K562 (cell line): ENCODE data around the gene JAM2. TPM values are rescaled to one million over a fixed set of nuclear protein-coding genes. Genes with fewer than 3 reads are reported as not detected.

Experiments used
- FOXA1 ChIP-seq: fragments of 450-650 bp; IDR thresholded peaks from 2 replicates; pipeline ENCODE4 v1.6.1; 2016; ENCODE audit warnings: mild to moderate bottlenecking, borderline replicate concordance
- GABPB1 ChIP-seq: sonication (generic); formaldehyde crosslinking; IDR thresholded peaks from 2 replicates; pipeline ENCODE4 v1.8.0; 2022; ENCODE audit warnings: mild to moderate bottlenecking, missing genetic modification reagents
- HIVEP1 ChIP-seq: fragments of 250-450 bp; sonication (Bioruptor Pico); IDR thresholded peaks from 2 replicates; pipeline ENCODE4 v1.4.0; 2020; ENCODE audit warnings: mild to moderate bottlenecking
- NCOA2 ChIP-seq, 2 experiments: fragments of 450-650 bp; IDR thresholded peaks; 2 replicates each; pipeline ENCODE4 v1.6.1; 2018; ENCODE audit warnings: mild to moderate bottlenecking in 2 of 2, moderate library complexity in 1 of 2; ENCODE audit not compliant: partially characterized antibody in 2 of 2
- PHF8 ChIP-seq: fragments of 200-600 bp; sonication (generic); IDR thresholded peaks from 2 replicates; pipeline ENCODE4 v1.6.1; 2012; ENCODE audit warnings: mixed run types, mild to moderate bottlenecking, inconsistent platforms, low read length, moderate library complexity, borderline replicate concordance
- POLR2G ChIP-seq: fragments of 200-400 bp; formaldehyde crosslinking; IDR thresholded peaks from 2 replicates; pipeline ENCODE4 v1.6.1; 2017; ENCODE audit warnings: low read depth, mild to moderate bottlenecking, antibody characterized with exemption, low read length, moderate library complexity
- RCOR1 ChIP-seq, 2 experiments: IDR thresholded peaks; 2 replicates each; pipeline ENCODE4 v1.6.1; 2012; ENCODE audit warnings: low read depth in 2 of 2, low read length in 2 of 2, borderline replicate concordance in 1 of 2, improper control_type of control experiment in 1 of 2
- RHOXF2B ChIP-seq: fragments of 250-450 bp; sonication (Bioruptor Pico); conservative IDR thresholded peaks from 2 replicates; pipeline ENCODE4 v1.5.1; 2021
- SIRT6 ChIP-seq: IDR thresholded peaks from one replicate; pipeline ENCODE4 v1.6.1; 2012; ENCODE audit warnings: low read depth, mild to moderate bottlenecking, control low read depth, inconsistent platforms, low read length, moderate library complexity
- SREBF1 ChIP-seq: fragments of 150-350 bp; IDR thresholded peaks from 2 replicates; pipeline ENCODE4 v1.6.1; 2014; ENCODE audit warnings: antibody characterized with exemption, low read depth, low read length, borderline replicate concordance
- TAF7 ChIP-seq: fragments of 450-650 bp; IDR thresholded peaks from 2 replicates; pipeline ENCODE4 v1.6.1; 2016; ENCODE audit warnings: missing genetic modification characterization, missing compliant biosample characterization
- THRAP3 ChIP-seq: fragments of 450-650 bp; IDR thresholded peaks from 2 replicates; pipeline ENCODE4 v1.6.1; 2016; ENCODE audit warnings: mild to moderate bottlenecking, inconsistent platforms, borderline replicate concordance
- ZNF134 ChIP-seq: fragments of 250-450 bp; sonication (Bioruptor Pico); conservative IDR thresholded peaks from 2 replicates; pipeline ENCODE4 v1.4.0; 2020
- ZNF24 ChIP-seq: fragments of 450-650 bp; IDR thresholded peaks from 2 replicates; pipeline ENCODE4 v1.6.1; 2016
- ZNF589 ChIP-seq: fragments of 200-800 bp; sonication (Bioruptor generic); IDR thresholded peaks from 2 replicates; pipeline ENCODE4 v1.6.1; 2016; ENCODE audit warnings: low read depth, missing genetic modification characterization, missing compliant biosample characterization
- polyA plus RNA-seq, 8 experiments: library from polyadenylated mRNA; depleted of rRNA in 4 of 8; stranded (reverse) in 5 of 8; unstranded in 3 of 8; fragments of >200 nt; fragmentation: Nextera tagmentation in 2 of 8; fragmentation: Illumina TruSeq in 1 of 8; extraction: Ambion mirVana in 2 of 8; extraction: Trizol in 1 of 8; gene quantifications; 2 replicates each; pipeline versions ENCODE4 v1.2.1 to v1.2.3, GENCODE V29; 2011 to 2014; ENCODE audit warnings: inconsistent platforms in 1 of 8, missing spikeins in 1 of 8
- total RNA-seq, 7 experiments: library from RNA; depleted of rRNA in 6 of 7; stranded (reverse); fragments of >200 nt in 6 of 7; fragmentation: Illumina TruSeq in 2 of 7; extraction: Trizol in 2 of 7; gene quantifications; 2 replicates each; pipeline versions ENCODE4 v1.2.1 to v1.2.3, GENCODE V29; 2011 to 2021; ENCODE audit warnings: low replicate concordance in 1 of 7
- TF ChIP-seq, protein P1 (sequence below), 3 experiments: IDR thresholded peaks in 2 of 3; conservative IDR thresholded peaks in 1 of 3; 2 replicates each; pipeline ENCODE4 v1.5.1; 2011 to 2012; ENCODE audit warnings: low read length in 3 of 3, mild to moderate bottlenecking in 3 of 3, control low read depth in 2 of 3, improper control_type of control experiment in 1 of 3, inconsistent platforms in 1 of 3, low read depth in 1 of 3, mixed read lengths in 1 of 3, moderate library complexity in 1 of 3; ENCODE audit not compliant: insufficient read depth in 2 of 3
- TF ChIP-seq, protein P2 (sequence below): sonication (generic); IDR thresholded peaks from 2 replicates; pipeline ENCODE4 v1.6.1; 2016
- TF ChIP-seq, protein P3 (sequence below): fragments of 450-650 bp; IDR thresholded peaks from 2 replicates; pipeline ENCODE4 v1.6.1; 2016; ENCODE audit warnings: borderline replicate concordance
- TF ChIP-seq, protein P4 (sequence below): fragments of 450-650 bp; formaldehyde crosslinking; conservative IDR thresholded peaks from 2 replicates; pipeline ENCODE4 v1.4.0; 2022; ENCODE audit warnings: mild to moderate bottlenecking, missing genetic modification characterization
- TF ChIP-seq, protein P5 (sequence below): fragments of 250-450 bp; sonication (Bioruptor Pico); IDR thresholded peaks from 2 replicates; pipeline ENCODE4 v1.8.0; 2021; ENCODE audit warnings: moderate library complexity, mild to moderate bottlenecking, inconsistent platforms

The JAM2 gene
- total and polyA plus RNA-seq, 9 of the 15 experiments (the other 6 are each of a cell fraction or from before 2014, with no cell fraction given) = 0.03 to 0.08 (median 0.07) TPM; not detected in 6

DNA sequence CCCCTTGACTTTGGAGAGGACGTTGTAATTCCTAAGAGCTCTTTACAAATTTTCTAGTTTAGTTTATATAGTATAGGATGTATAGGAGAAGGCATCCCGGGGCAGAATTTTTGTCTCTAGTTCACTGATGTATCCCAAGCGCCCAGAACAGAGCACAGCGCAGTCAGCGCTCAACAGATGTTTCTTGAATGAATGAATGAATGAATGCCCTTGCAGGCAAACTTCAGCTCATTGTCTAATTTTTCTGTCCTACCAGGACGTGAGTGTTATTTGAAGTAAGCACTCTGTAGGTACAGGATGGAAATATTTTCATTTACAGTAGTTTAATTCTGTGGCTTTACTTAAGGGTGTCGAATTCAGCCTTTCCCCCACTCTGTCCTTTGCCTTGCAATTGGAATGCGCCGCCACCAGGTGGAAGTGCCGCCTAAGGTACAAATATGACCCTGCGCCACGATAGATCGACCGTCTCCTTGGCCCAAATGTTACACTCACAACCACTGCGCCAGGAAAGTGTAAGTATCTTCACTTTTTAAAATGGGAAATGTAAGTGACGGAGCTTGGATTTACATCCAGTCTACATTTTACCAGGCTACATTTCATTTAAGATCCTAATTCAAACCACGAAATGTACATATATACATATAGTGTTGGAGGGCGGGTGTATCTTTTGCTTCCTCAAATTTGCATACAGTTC, 30.9 kb upstream of the JAM2 start (continued):
- TF ChIP-seq, protein P1, sequence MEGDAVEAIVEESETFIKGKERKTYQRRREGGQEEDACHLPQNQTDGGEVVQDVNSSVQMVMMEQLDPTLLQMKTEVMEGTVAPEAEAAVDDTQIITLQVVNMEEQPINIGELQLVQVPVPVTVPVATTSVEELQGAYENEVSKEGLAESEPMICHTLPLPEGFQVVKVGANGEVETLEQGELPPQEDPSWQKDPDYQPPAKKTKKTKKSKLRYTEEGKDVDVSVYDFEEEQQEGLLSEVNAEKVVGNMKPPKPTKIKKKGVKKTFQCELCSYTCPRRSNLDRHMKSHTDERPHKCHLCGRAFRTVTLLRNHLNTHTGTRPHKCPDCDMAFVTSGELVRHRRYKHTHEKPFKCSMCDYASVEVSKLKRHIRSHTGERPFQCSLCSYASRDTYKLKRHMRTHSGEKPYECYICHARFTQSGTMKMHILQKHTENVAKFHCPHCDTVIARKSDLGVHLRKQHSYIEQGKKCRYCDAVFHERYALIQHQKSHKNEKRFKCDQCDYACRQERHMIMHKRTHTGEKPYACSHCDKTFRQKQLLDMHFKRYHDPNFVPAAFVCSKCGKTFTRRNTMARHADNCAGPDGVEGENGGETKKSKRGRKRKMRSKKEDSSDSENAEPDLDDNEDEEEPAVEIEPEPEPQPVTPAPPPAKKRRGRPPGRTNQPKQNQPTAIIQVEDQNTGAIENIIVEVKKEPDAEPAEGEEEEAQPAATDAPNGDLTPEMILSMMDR (IDR thresholded peaks at IDR 0.05 in 2 of 3, conservative IDR thresholded peaks at IDR 0.05 in 1 of 3; ENCODE audit: insufficient read depth in 2 of 3, low read depth in 1 of 3, low read length in 3 of 3) = peak; percentile 94 to 97 (median 95)
- TF ChIP-seq THRAP3 = no peak
- no peak for TF ChIP-seq NCOA2 (IDR thresholded peaks at IDR 0.05; ENCODE audit: partially characterized antibody in 2 of 2)
- 0 out of 4 replicates have a peak, but pooled peaks of 1 of the 2 experiments have one; percentile 32 for TF ChIP-seq RCOR1 (IDR thresholded peaks at IDR 0.05; ENCODE audit: borderline replicate concordance in 1 of 2, low read depth in 2 of 2, low read length in 2 of 2)
- no peak for TF ChIP-seq ZNF134 (CRISPR knock-in tag)
- peak; percentile 41; the same call in 1 of the 2 replicates for TF ChIP-seq GABPB1 (CRISPR knock-in tag)
- no peak for TF ChIP-seq RHOXF2B
- TF ChIP-seq, protein P2, sequence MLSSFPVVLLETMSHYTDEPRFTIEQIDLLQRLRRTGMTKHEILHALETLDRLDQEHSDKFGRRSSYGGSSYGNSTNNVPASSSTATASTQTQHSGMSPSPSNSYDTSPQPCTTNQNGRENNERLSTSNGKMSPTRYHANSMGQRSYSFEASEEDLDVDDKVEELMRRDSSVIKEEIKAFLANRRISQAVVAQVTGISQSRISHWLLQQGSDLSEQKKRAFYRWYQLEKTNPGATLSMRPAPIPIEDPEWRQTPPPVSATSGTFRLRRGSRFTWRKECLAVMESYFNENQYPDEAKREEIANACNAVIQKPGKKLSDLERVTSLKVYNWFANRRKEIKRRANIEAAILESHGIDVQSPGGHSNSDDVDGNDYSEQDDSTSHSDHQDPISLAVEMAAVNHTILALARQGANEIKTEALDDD = no peak
- TF ChIP-seq FOXA1 = no peak
- TF ChIP-seq SREBF1 = no peak
- TF ChIP-seq, protein P3, sequence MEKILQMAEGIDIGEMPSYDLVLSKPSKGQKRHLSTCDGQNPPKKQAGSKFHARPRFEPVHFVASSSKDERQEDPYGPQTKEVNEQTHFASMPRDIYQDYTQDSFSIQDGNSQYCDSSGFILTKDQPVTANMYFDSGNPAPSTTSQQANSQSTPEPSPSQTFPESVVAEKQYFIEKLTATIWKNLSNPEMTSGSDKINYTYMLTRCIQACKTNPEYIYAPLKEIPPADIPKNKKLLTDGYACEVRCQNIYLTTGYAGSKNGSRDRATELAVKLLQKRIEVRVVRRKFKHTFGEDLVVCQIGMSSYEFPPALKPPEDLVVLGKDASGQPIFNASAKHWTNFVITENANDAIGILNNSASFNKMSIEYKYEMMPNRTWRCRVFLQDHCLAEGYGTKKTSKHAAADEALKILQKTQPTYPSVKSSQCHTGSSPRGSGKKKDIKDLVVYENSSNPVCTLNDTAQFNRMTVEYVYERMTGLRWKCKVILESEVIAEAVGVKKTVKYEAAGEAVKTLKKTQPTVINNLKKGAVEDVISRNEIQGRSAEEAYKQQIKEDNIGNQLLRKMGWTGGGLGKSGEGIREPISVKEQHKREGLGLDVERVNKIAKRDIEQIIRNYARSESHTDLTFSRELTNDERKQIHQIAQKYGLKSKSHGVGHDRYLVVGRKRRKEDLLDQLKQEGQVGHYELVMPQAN = no peak
- TF ChIP-seq SIRT6 = no peak
- TF ChIP-seq, protein P4, sequence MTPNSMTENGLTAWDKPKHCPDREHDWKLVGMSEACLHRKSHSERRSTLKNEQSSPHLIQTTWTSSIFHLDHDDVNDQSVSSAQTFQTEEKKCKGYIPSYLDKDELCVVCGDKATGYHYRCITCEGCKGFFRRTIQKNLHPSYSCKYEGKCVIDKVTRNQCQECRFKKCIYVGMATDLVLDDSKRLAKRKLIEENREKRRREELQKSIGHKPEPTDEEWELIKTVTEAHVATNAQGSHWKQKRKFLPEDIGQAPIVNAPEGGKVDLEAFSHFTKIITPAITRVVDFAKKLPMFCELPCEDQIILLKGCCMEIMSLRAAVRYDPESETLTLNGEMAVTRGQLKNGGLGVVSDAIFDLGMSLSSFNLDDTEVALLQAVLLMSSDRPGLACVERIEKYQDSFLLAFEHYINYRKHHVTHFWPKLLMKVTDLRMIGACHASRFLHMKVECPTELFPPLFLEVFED = no peak
- TF ChIP-seq HIVEP1 (CRISPR knock-in tag) = no peak
- no peak for TF ChIP-seq TAF7
- no peak for TF ChIP-seq POLR2G
- peak; percentile 98 for TF ChIP-seq ZNF24
- no peak for TF ChIP-seq PHF8
- no peak for TF ChIP-seq ZNF589
- TF ChIP-seq, protein P5, sequence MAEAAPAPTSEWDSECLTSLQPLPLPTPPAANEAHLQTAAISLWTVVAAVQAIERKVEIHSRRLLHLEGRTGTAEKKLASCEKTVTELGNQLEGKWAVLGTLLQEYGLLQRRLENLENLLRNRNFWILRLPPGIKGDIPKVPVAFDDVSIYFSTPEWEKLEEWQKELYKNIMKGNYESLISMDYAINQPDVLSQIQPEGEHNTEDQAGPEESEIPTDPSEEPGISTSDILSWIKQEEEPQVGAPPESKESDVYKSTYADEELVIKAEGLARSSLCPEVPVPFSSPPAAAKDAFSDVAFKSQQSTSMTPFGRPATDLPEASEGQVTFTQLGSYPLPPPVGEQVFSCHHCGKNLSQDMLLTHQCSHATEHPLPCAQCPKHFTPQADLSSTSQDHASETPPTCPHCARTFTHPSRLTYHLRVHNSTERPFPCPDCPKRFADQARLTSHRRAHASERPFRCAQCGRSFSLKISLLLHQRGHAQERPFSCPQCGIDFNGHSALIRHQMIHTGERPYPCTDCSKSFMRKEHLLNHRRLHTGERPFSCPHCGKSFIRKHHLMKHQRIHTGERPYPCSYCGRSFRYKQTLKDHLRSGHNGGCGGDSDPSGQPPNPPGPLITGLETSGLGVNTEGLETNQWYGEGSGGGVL (CRISPR knock-in tag) = no peak
